GM18505 (cell line): ENCODE results near the gene FIGN.

Experiments used
- ATAC-seq: cut with Tn5 transposase; IDR thresholded peaks from one replicate; pipeline ENCODE4 v1.9.1; 2021; ENCODE audit not compliant: unreplicated experiment
- POLR2A ChIP-seq: IDR thresholded peaks from 4 replicates; pipeline ENCODE4 v1.6.1; 2011; ENCODE audit warnings: borderline replicate concordance; ENCODE audit not compliant: insufficient read depth, insufficient read length; ENCODE audit errors: extremely low read depth

The FIGN gene

DNA sequence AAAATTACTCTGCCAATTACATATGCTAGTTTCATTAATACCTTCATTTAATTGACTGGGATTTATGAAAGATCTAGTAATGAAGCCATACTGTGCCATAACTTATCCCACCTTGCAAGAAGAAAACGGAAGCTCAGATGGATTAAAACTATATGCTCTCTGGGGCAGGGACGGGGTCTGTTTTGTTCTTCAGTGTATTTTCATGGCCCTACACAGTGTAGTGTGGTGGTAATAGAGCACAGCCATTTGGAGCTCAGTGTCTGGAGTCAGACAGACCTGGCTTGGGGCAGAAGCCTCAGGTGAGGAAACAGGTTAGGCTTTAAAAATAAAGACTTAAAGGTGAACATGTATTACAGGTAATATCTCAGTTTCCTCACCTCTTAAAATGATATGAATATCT, 62.3 kb downstream of the FIGN start:
- TF ChIP-seq POLR2A: no peak
- no peak for ATAC-seq

DNA sequence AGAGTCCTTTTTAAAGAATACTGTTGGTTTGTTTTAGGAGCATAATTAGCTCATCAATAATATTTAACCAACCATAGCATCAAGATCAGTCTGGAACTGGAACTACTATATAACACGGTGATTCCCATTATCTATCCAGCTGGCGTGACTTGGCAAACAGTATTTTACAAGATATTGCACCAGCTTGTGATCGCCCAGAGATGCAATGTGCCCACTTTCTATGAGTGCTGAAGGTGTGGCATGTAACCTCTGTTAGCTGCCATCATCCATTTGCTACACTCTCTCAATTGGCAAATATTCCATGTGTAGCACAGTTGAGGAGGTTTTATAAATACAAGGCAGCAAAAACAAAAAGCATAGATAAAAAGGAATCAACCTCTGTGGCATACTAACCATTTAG, 64.9 kb downstream of the FIGN start:
- TF ChIP-seq POLR2A: no peak
- no peak for ATAC-seq

- no peak for TF ChIP-seq POLR2A
- no peak for ATAC-seq
Observed at GRCh38 chr2:163669506-163669905, 66.3 kb downstream of the FIGN start.

- TF ChIP-seq POLR2A: no peak
- no peak for ATAC-seq
Observed at GRCh38 chr2:163667064-163667887, 68.5 kb downstream of the FIGN start.

- TF ChIP-seq POLR2A: no peak
- ATAC-seq: no peak
Observed at GRCh38 chr2:163665817-163666216, 70.0 kb downstream of the FIGN start.

DNA sequence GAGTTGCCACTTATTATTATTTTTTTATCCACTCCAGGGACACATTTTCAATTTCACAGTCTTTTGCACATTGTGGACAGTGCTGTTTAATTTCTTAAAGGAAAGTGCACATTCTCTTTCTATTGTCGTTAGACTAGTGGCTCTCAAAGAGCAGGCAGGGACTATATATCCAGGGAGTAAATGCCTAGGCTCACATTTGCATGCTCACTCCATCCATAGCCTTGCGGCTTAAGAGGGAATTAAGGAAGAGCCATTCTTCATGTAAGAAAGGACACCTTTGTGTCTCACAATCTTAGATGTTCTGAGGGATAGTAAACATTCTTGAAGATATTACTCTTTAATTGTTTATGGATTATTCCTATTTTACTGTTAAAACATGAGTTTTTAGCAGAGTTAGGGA, 70.8 kb downstream of the FIGN start:
- no peak for ATAC-seq

DNA sequence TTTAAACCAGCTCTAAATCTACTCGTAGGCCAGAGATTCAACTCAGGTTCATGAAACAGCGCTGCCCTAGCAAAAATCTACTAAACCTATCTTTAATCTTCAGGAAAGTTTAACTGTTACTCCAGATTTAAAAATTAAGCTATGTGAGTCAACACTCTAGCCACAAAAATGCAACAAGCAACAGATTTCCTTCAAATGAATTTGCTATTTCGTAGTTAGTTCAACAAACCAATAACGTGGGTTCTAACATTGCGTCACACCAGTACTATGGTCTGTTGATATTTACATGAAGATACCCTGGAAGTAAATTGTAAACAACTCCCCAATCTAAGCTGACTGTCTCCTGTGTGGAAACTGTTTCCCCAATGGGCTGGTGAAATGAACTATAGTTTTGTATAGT, 71.2 kb downstream of the FIGN start:
- TF ChIP-seq POLR2A: no peak
- no peak for ATAC-seq

More for the DNA sequence above, 70.8 kb downstream of the FIGN start:
- no peak for TF ChIP-seq POLR2A

- no peak for TF ChIP-seq POLR2A
- no peak for ATAC-seq
Observed at GRCh38 chr2:163662141-163662780, 73.5 kb downstream of the FIGN start.

DNA sequence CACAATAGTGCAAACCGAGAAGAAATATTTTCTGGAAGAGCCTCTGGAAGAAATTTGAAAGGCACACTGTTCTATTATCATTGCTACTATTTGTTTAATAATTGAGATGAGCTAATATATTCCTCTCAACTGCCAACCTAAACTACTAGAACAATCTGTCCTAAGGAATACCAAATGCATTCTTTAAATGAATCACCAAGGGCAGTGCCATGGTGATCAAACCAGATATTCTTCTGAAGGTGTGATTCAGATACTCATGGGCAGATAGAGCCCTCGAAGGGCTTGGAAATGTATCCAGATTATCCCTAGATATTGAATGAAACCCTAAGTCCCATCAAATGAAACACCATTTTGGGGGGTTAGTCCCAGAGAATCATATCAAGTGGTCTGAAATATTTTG, 76.6 kb downstream of the FIGN start:
- TF ChIP-seq POLR2A: no peak

DNA sequence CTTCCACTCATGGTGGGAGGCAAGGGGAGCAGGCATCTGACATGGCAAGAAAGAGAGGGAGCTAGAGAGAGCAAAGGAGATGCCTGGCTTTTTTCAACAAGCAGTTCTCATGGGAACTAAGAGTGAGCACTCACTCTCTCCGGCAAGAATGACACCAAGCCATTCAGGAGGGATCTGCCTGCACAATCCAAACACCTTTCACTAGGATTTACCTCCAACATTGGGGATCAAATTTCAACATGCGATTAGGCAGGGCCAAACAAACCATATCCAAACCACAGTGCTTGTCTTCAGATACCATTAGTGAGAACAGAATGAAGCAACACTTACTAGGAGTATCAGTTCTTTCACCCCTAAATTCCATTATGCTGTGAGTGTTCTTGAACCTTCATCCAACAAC, 77.3 kb downstream of the FIGN start:
- no peak for TF ChIP-seq POLR2A
- ATAC-seq: no peak

More for the DNA sequence above, 76.6 kb downstream of the FIGN start:
- ATAC-seq: no peak

DNA sequence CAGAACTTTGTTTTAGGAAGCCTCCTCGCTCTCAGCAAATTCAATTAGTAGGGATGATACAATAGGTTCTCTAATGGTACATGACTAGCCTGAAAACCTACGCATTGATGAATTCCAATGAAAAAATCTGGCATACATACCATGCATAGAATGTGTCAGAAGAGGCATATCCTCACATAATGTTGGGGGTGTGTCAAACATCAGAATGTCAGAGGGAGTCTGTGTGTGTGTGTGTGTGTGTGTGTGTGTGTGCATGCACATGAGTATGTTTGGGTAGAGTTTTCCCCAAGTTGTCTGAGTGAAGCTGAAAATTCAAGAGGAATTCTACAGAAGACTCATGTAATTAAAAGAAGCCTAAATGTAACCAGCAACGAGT, 78.5 kb downstream of the FIGN start:
- ATAC-seq: no peak
- TF ChIP-seq POLR2A: no peak

GRCh38 chr2:163656622-163657280, 79.1 kb downstream of the FIGN start:
- TF ChIP-seq POLR2A: no peak
- ATAC-seq: no peak

DNA sequence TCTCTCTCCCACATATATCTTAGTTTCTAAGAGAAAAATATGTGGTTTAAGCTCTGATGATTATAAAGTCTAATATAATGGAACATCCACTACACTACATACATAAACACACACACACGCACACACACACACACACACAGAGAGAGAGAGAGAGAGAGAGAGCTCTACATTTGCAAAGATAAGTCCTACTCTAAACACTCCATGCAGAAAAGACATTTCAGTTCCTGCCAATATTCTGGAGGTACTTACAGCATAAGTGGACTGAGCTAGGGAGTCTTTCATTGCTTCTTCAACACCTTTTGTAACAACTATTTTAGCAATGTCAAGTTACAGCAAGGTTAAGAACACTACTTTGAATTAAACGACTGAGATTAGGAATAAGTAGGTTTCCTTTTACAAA, 80.1 kb downstream of the FIGN start:
- no peak for ATAC-seq
- no peak for TF ChIP-seq POLR2A

- no peak for ATAC-seq
- TF ChIP-seq POLR2A: no peak
Observed at GRCh38 chr2:163652751-163653150, 83.1 kb downstream of the FIGN start.

GRCh38 chr2:163649080-163649479, 86.7 kb downstream of the FIGN start:
- TF ChIP-seq POLR2A: no peak
- ATAC-seq: no peak

- no peak for TF ChIP-seq POLR2A
- no peak for ATAC-seq
Observed at GRCh38 chr2:163647300-163647699, 88.5 kb downstream of the FIGN start.
